ENCODE data around the gene MEPE. TPM values are rescaled to one million over a fixed set of nuclear protein-coding genes. Genes with fewer than 3 reads are reported as not detected.

The MEPE gene
- total RNA-seq, 1 donor from 2014 or later, result not detected

DNA sequence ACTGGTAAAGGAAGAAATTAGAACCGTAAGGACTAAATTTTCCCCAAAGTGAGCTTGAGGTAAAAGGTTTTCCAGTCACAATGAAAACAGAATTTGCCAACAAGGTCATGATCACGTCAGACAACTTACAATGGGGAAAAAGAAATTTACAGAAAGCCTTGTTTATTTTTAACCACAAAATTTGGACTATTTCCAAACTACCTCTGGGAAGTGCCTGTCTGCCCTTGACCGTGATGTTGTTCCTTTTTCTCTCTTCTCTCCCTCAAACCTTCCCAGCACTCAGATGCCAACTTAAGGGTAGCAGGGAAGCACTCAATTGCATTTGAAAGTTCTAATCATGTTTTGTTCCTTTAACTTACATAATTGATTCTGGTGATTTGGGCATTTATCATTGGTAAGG lies 32.5 kb downstream of the MEPE start:
- TF ChIP-seq, protein P1, sequence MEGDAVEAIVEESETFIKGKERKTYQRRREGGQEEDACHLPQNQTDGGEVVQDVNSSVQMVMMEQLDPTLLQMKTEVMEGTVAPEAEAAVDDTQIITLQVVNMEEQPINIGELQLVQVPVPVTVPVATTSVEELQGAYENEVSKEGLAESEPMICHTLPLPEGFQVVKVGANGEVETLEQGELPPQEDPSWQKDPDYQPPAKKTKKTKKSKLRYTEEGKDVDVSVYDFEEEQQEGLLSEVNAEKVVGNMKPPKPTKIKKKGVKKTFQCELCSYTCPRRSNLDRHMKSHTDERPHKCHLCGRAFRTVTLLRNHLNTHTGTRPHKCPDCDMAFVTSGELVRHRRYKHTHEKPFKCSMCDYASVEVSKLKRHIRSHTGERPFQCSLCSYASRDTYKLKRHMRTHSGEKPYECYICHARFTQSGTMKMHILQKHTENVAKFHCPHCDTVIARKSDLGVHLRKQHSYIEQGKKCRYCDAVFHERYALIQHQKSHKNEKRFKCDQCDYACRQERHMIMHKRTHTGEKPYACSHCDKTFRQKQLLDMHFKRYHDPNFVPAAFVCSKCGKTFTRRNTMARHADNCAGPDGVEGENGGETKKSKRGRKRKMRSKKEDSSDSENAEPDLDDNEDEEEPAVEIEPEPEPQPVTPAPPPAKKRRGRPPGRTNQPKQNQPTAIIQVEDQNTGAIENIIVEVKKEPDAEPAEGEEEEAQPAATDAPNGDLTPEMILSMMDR (IDR thresholded peaks at IDR 0.05; ENCODE audit: borderline replicate concordance), result no peak
- H3K27ac ChIP-seq (replicated peaks), result no peak overlapping the region
- H3K27me3 ChIP-seq (ENCODE audit: low read depth), result no peaks in the 10 kb centered on the region
- H3K9me3 ChIP-seq (replicated peaks), result no peaks in the 10 kb centered on the region
- H3K4me1 ChIP-seq, result peaks cover 14% of the 10 kb centered on the region
- no peak overlapping the region for H3K4me3 ChIP-seq
- intact Hi-C loops (cut with micrococcal nuclease), result no loop called here
- H3K36me3 ChIP-seq, result no peaks in the 10 kb centered on the region
- no peak for DNase-seq

DNA sequence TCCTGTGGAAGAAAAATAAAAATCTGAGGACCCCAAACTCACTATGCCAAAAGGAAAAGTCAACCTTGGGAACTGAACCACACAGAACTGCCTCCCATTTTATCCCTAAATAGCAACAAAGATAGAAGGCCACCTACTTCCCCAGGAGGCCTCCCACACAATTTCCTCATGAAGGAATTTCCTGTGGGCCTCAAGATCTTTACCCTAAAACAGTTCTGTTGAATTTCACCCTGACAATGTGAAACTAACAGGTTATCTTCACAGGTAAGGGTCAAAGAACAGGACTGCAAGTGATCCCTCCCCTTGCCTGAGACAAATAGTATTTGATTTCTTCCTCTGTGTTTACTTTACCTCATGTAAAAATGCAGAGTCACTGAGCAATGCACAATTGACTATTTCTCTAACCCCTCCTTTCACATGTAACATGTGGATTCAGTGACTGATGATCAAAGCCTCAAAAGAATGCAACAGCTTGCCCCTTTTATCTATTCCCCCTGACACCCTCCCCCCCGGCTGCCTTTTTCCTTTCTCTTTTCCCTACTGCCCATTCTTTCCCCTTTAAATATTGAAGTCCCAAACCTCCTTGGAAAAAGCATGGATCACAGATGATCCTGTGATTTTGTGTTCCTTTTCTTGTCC lies 33.3 kb downstream of the MEPE start:
- H3K36me3 ChIP-seq, result no peaks in the 10 kb centered on the region
- no peaks in the 10 kb centered on the region for H3K27me3 ChIP-seq (ENCODE audit: low read depth)
- intact Hi-C loops (cut with micrococcal nuclease), result no loop called here
- DNase-seq, result no peak
- TF ChIP-seq, protein P1 (IDR thresholded peaks at IDR 0.05; ENCODE audit: borderline replicate concordance), result no peak
- H3K27ac ChIP-seq (replicated peaks), result no peak overlapping the region
- no peaks in the 10 kb centered on the region for H3K9me3 ChIP-seq (replicated peaks)
- H3K4me3 ChIP-seq, result no peak overlapping the region
- peaks cover 14% of the 10 kb centered on the region for H3K4me1 ChIP-seq

DNA sequence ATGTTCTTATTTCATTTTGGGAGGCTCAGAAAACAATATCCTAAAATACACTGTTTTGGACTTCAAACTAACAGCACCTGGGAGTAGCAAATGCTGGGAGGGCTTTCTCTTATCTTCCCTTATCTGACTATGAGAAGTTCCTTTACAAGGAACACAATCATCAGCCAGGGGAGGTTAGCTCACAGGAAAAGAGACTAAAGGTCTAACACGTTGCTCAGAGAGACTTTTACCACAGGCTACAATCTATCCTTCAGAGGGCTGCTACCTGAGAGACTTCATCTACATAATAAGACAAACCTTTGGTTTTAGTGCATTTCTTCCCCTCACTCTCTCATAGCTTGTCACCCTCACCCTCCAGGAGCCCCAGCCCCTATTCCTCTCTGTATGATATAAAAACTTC lies 35.8 kb downstream of the MEPE start:
- H3K9me3 ChIP-seq (replicated peaks), result no peaks in the 10 kb centered on the region
- H3K27me3 ChIP-seq (ENCODE audit: low read depth), result no peaks in the 10 kb centered on the region
- no peak overlapping the region for H3K27ac ChIP-seq (replicated peaks)
- H3K36me3 ChIP-seq, result no peaks in the 10 kb centered on the region
- TF ChIP-seq, protein P1 (IDR thresholded peaks at IDR 0.05; ENCODE audit: borderline replicate concordance), result no peak
- H3K4me3 ChIP-seq, result no peak overlapping the region
- no peak for DNase-seq
- peaks cover 14% of the 10 kb centered on the region for H3K4me1 ChIP-seq
- intact Hi-C loops (cut with micrococcal nuclease), result no loop called here

DNA sequence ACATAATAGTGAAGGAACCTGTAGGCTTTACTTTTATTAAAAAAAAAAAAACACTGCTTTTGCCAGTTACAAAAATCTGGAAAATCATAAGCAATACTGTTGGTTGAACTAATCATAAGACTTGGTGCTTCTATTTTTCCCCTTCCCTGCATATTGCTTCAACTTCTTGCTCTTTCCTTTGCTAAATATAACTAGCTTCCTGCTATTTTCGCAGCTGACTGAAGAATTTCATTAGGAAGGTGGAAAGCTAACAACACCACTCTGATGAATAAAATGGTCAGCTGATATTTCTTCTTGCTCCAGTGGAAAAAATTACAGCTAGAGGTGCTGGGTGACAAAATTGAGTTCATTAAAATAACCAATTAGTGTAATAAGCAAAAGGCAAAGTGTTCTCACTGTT lies 39.3 kb downstream of the MEPE start:
- TF ChIP-seq, protein P1 (IDR thresholded peaks at IDR 0.05; ENCODE audit: borderline replicate concordance), result no peak
- Histone ChIP-seq H3K4me1 (no peaks in the 10 kb centered on the region), H3K4me3 (no peak overlapping the region), H3K27ac (replicated peaks) (no peak overlapping the region), H3K9me3 (replicated peaks) (no peaks in the 10 kb centered on the region), H3K36me3 (no peaks in the 10 kb centered on the region), H3K27me3 (ENCODE audit: low read depth) (no peaks in the 10 kb centered on the region)
- intact Hi-C loops (cut with micrococcal nuclease), result no loop called here
- DNase-seq, result no peak

DNA sequence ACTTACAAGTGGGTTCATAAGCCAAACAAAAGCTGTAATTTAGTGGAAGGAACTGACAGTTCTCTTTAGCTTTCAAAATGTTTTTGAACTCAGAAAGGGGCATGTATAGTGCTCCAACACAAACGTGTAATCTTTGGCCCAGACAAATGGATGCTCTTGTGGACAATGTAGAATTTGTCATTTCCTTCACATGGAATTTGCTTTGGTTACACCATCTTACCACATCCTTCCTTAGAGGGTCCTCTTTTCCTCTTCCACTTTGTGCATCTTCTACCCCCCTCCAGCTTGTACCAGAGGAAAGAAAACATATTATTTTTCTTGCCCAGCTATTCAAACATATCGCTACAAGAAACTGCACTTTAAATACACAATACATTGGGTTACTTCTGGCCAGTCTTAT lies 42.4 kb downstream of the MEPE start:
- TF ChIP-seq, protein P1 (IDR thresholded peaks at IDR 0.05; ENCODE audit: borderline replicate concordance), result no peak
- no peaks in the 10 kb centered on the region for H3K27me3 ChIP-seq (ENCODE audit: low read depth)
- no peak for DNase-seq
- no peaks in the 10 kb centered on the region for H3K9me3 ChIP-seq (replicated peaks)
- intact Hi-C loops (cut with micrococcal nuclease), result no loop called here
- no peaks in the 10 kb centered on the region for H3K4me1 ChIP-seq
- H3K4me3 ChIP-seq, result no peak overlapping the region
- H3K36me3 ChIP-seq, result no peaks in the 10 kb centered on the region
- H3K27ac ChIP-seq (replicated peaks), result no peak overlapping the region
